Right ventricle myocardium inferior (tissue), 1 donor: Measurements from ENCODE around the gene PHLPP2. TPM values are rescaled to one million over a fixed set of nuclear protein-coding genes. Genes with fewer than 3 reads are reported as not detected.

ENCODE experiments used
- total RNA-seq: library from RNA; stranded (reverse); fragmentation: NEBNext Ultra II Directional; extraction: Animal tissue kit (Norgen Biotek cat#: 25700); gene quantifications from one replicate; pipeline ENCODE4 v1.2.1, GENCODE V29; 2021
- donor health status: DM: no; HTN: yes; CAD: no; lungs with severe emphysema.

Gene PHLPP2
- total RNA-seq, 1 donor from 2014 or later = 2.1 TPM

Other genes starting within 250 kb of the PHLPP2 start
- 1.9 TPM for gene ZNF19, start 235.4 kb downstream of the PHLPP2 start, total RNA-seq
- gene CHST4, start 198.3 kb downstream of the PHLPP2 start, total RNA-seq = not detected
- not detected for gene TAT, start 147.6 kb downstream of the PHLPP2 start, total RNA-seq
- not detected for gene MARVELD3, start 98.5 kb downstream of the PHLPP2 start, total RNA-seq
- gene AP1G1, start 84.1 kb upstream of the PHLPP2 start, total RNA-seq = 28.1 TPM
- gene ATXN1L, start 121.3 kb upstream of the PHLPP2 start, total RNA-seq = 13.4 TPM
- 2.5 TPM for gene ZNF821, start 159.5 kb upstream of the PHLPP2 start, total RNA-seq
- 114 TPM for gene IST1, start 170.8 kb upstream of the PHLPP2 start, total RNA-seq